ENCODE results near the gene SORCS2. TPM values are rescaled to one million over a fixed set of nuclear protein-coding genes. Genes with fewer than 3 reads are reported as not detected.

The SORCS2 gene
- total RNA-seq, 1 donor from 2014 or later = under 0.01 TPM

GRCh38 chr4:7410446-7410845 is 218.1 kb downstream of the SORCS2 start:
- no peak for DNase-seq (ENCODE audit: low read depth in 2 of 2)

- DNase-seq (ENCODE audit: low read depth in 2 of 2) = no peak
Observed at GRCh38 chr4:7411491-7411890, 219.2 kb downstream of the SORCS2 start.

GRCh38 chr4:7411896-7412553 is 219.7 kb downstream of the SORCS2 start:
- no peak for DNase-seq (ENCODE audit: low read depth in 2 of 2)

GRCh38 chr4:7412554-7412912 is 220.2 kb downstream of the SORCS2 start:
- DNase-seq (ENCODE audit: low read depth in 2 of 2) = no peak

- no peak for DNase-seq (ENCODE audit: low read depth in 2 of 2)
Observed at GRCh38 chr4:7414046-7414445, 221.7 kb downstream of the SORCS2 start.

- DNase-seq (ENCODE audit: low read depth in 2 of 2) = no peak
Observed at GRCh38 chr4:7414736-7415510, 222.6 kb downstream of the SORCS2 start.

GRCh38 chr4:7415927-7416686 is 223.8 kb downstream of the SORCS2 start:
- DNase-seq (ENCODE audit: low read depth in 2 of 2) = no peak

GRCh38 chr4:7416745-7417432 is 224.6 kb downstream of the SORCS2 start:
- no peak for DNase-seq (ENCODE audit: low read depth in 2 of 2)

GRCh38 chr4:7417639-7418038 is 225.3 kb downstream of the SORCS2 start:
- DNase-seq (ENCODE audit: low read depth in 2 of 2) = no peak

GRCh38 chr4:7418131-7418943 is 226.0 kb downstream of the SORCS2 start:
- no peak for DNase-seq (ENCODE audit: low read depth in 2 of 2)

- no peak for DNase-seq (ENCODE audit: low read depth in 2 of 2)
Observed at GRCh38 chr4:7419961-7420660, 227.8 kb downstream of the SORCS2 start.

- no peak for DNase-seq (ENCODE audit: low read depth in 2 of 2)
Observed at GRCh38 chr4:7420661-7421040, 228.3 kb downstream of the SORCS2 start.

- no peak for DNase-seq (ENCODE audit: low read depth in 2 of 2)
Observed at GRCh38 chr4:7421356-7422150, 229.2 kb downstream of the SORCS2 start.

GRCh38 chr4:7422151-7422897 is 230.0 kb downstream of the SORCS2 start:
- DNase-seq (ENCODE audit: low read depth in 2 of 2) = no peak

- no peak for DNase-seq (ENCODE audit: low read depth in 2 of 2)
Observed at GRCh38 chr4:7422898-7423180, 230.5 kb downstream of the SORCS2 start.

GRCh38 chr4:7423391-7423790 is 231.1 kb downstream of the SORCS2 start:
- DNase-seq (ENCODE audit: low read depth in 2 of 2) = no peak

GRCh38 chr4:7423801-7424552 is 231.6 kb downstream of the SORCS2 start:
- DNase-seq (ENCODE audit: low read depth in 2 of 2) = no peak

- no peak for DNase-seq (ENCODE audit: low read depth in 2 of 2)
Observed at GRCh38 chr4:7424553-7425111, 232.3 kb downstream of the SORCS2 start.
